Lung (tissue), 12 donors: Measurements from ENCODE around the gene DNAH1. TPM values are rescaled to one million over a fixed set of nuclear protein-coding genes. Genes with fewer than 3 reads are reported as not detected.

Experiments
- ATAC-seq: fragments of 200-7000 bp; cut with Tn5 transposase; one replicate; pipeline ENCODE4 v1.9.1; 2020; ENCODE audit warnings: moderate number of reproducible peaks; ENCODE audit not compliant: insufficient read depth, low FRiP score
- DNase-seq, 3 donors: peaks; one replicate each; pipeline ENCODE4 v3.0.0-alpha.2; 2013 to 2017
- H3K27ac ChIP-seq, 2 donors: one replicate each; pipeline ENCODE4 v1.5.1; 2013; ENCODE audit warnings: mild to moderate bottlenecking in 2 of 2, moderate library complexity in 2 of 2, control low read depth in 1 of 2, inconsistent platforms in 1 of 2, low read depth in 1 of 2, low read length in 1 of 2
- H3K27me3 ChIP-seq, 3 donors: one replicate each; pipeline ENCODE4 v1.5.1; 2013; ENCODE audit warnings: low read length in 2 of 3; ENCODE audit not compliant: control insufficient read depth in 3 of 3, insufficient read depth in 3 of 3
- H3K36me3 ChIP-seq, 4 donors: one replicate each; pipeline ENCODE4 v1.5.1; 2013; ENCODE audit warnings: low read length in 4 of 4, mild to moderate bottlenecking in 1 of 4, moderate library complexity in 1 of 4; ENCODE audit not compliant: control insufficient read depth in 4 of 4, insufficient read depth in 4 of 4
- H3K4me1 ChIP-seq, 5 donors: one replicate each; pipeline ENCODE4 v1.5.1; 2013; ENCODE audit warnings: low read length in 5 of 5, mild to moderate bottlenecking in 2 of 5, moderate library complexity in 1 of 5; ENCODE audit not compliant: control insufficient read depth in 5 of 5, insufficient read depth in 5 of 5
- H3K4me3 ChIP-seq: one replicate; pipeline ENCODE4 v1.5.1; 2013; ENCODE audit warnings: mild to moderate bottlenecking, control low read depth, moderate library complexity
- H3K9ac ChIP-seq, 2 donors: one replicate each; pipeline ENCODE4 v1.5.1; 2013; ENCODE audit warnings: low read length in 2 of 2, control low read depth in 1 of 2; ENCODE audit not compliant: insufficient read depth in 1 of 2
- H3K9me3 ChIP-seq, 4 donors: one replicate each; pipeline ENCODE4 v1.5.1; 2013; ENCODE audit warnings: low read length in 3 of 4, mild to moderate bottlenecking in 1 of 4, moderate library complexity in 1 of 4; ENCODE audit not compliant: control insufficient read depth in 4 of 4, insufficient read depth in 3 of 4
- CTCF ChIP-seq: IDR thresholded peaks from 2 replicates; pipeline ENCODE4 v1.5.1; 2012; ENCODE audit warnings: mild to moderate bottlenecking; ENCODE audit errors: control extremely low read depth, extremely low read depth
- WGBS, 2 donors: extraction: QIAGEN DNeasy Blood & Tissue Kit; methylation state at CpG; one replicate each; pipeline ENCODE4 v1.1.7; 2013; 5-methylcytosine and 5-hydroxymethylcytosine counted together
- polyA plus RNA-seq, 2 donors: library from polyadenylated mRNA; stranded (reverse); fragments of 200-250 nt; gene quantifications; one replicate each; pipeline ENCODE4 v1.2.1, GENCODE V29; 2013
- total RNA-seq, 2 donors: library from RNA; depleted of rRNA in 1 of 2; stranded (reverse); fragments of >200 nt in 1 of 2; gene quantifications; one replicate each; pipeline ENCODE4 v1.2.1, GENCODE V29; 2014 to 2021
- donor health status: control.
- donor health status: control.
- donor health status: Bipolar disorder and iron deficiency.
- donor health status: healthy.
- donor health status: DM: yes; HTN: yes; CAD: no.

The DNAH1 gene
- total and polyA plus RNA-seq, 4 donors: 6.1 to 21.5 (median 11.4) TPM

GRCh38 chr3:52346623-52347530, 30.8 kb downstream of the DNAH1 start:
- WGBS, 2 donors: 93 to 96% methylated on average over 16 of the region's 16 CpGs
- no peak overlapping the region for H3K4me3 ChIP-seq
- H3K27me3 ChIP-seq: no peaks in the 10 kb centered on the region
- H3K4me1 ChIP-seq: no peaks in the 10 kb centered on the region
- DNase-seq (no peak), ATAC-seq (no peak)
- H3K9me3 ChIP-seq: no peaks in the 10 kb centered on the region
- H3K9ac ChIP-seq: no peak overlapping the region
- H3K27ac ChIP-seq: peak overlapping the region in 1 of 2 donors; percentile 22
- peaks cover 0 to 47% (median 2%) of the 10 kb centered on the region in 4 donors for H3K36me3 ChIP-seq
- TF ChIP-seq CTCF: no peak

GRCh38 chr3:52347716-52348635, 31.9 kb downstream of the DNAH1 start:
- peaks cover 0 to 54% (median 2%) of the 10 kb centered on the region in 4 donors for H3K36me3 ChIP-seq
- no peak for ATAC-seq
- no peaks in the 10 kb centered on the region for H3K9me3 ChIP-seq
- no peaks in the 10 kb centered on the region for H3K4me1 ChIP-seq
- no peak for DNase-seq
- H3K9ac ChIP-seq: no peak overlapping the region
- no peak for TF ChIP-seq CTCF
- 89 to 91% methylated on average over 13 of the region's 13 CpGs for WGBS, 2 donors
- H3K4me3 ChIP-seq: no peak overlapping the region
- H3K27ac ChIP-seq: no peak overlapping the region
- H3K27me3 ChIP-seq: no peaks in the 10 kb centered on the region

GRCh38 chr3:52349131-52349530, 33.0 kb downstream of the DNAH1 start:
- WGBS, 2 donors: 95 to 97% methylated on average over 11 of the region's 11 CpGs
- peaks cover 0 to 59% (median 2%) of the 10 kb centered on the region in 4 donors for H3K36me3 ChIP-seq

More at GRCh38 chr3:52349131-52349530, 33.0 kb downstream of the DNAH1 start:
- Histone ChIP-seq H3K4me3 (no peak overlapping the region), H3K27ac (no peak overlapping the region), H3K9me3 (no peaks in the 10 kb centered on the region), H3K27me3 (no peaks in the 10 kb centered on the region), H3K4me1 (no peaks in the 10 kb centered on the region), H3K9ac (no peak overlapping the region)
- DNase-seq (no peak), ATAC-seq (no peak)
- no peak for TF ChIP-seq CTCF
